Neural cell (in vitro differentiated cells): ENCODE results near the gene RAPGEF4. TPM values are rescaled to one million over a fixed set of nuclear protein-coding genes. Genes with fewer than 3 reads are reported as not detected.

Source experiments
- polyA plus RNA-seq: library from polyadenylated mRNA; depleted of rRNA; stranded (reverse); fragments of >200 nt; gene quantifications from 2 replicates; pipeline ENCODE4 v1.2.3, GENCODE V29; 2014
- small RNA-seq, 3 experiments: library from RNA; depleted of rRNA; stranded (forward); fragments of <200 nt; gene quantifications; one replicate each; pipeline ENCODE3, GENCODE V24; 2012

Gene RAPGEF4
- polyA plus RNA-seq, 1 donor from 2014 or later = 10.4 TPM

Small RNA genes within 50 kb of the gene (small RNA-seq; reads per million reads assigned to genes)
- gene RF01210 = 0 reads per million in 3 experiments

Other genes with a start within 250 kb of the RAPGEF4 start
- gene PDK1, start 179.8 kb upstream of the RAPGEF4 start, polyA plus RNA-seq = 10.8 and 19.3 TPM in 2 replicates